HT1080 (cell line): Measurements from ENCODE around the gene CREB3L1. TPM values are rescaled to one million over a fixed set of nuclear protein-coding genes. Genes with fewer than 3 reads are reported as not detected.

ENCODE experiments used
- DNase-seq: peaks from one replicate; pipeline ENCODE4 v3.0.0-alpha.2; 2015; ENCODE audit warnings: low read depth
- total RNA-seq: library from RNA; depleted of rRNA; stranded (reverse); fragments of >200 nt; shearing (Covaris generic); gene quantifications from 2 replicates; pipeline ENCODE4 v1.2.3, GENCODE V29; 2014

Gene CREB3L1
- total RNA-seq, 1 experiment from 2014 or later, result 5.1 TPM

- DNase-seq, result no peak
Measured at GRCh38 chr11:46342239-46342638, 64.8 kb downstream of the CREB3L1 start.

DNA sequence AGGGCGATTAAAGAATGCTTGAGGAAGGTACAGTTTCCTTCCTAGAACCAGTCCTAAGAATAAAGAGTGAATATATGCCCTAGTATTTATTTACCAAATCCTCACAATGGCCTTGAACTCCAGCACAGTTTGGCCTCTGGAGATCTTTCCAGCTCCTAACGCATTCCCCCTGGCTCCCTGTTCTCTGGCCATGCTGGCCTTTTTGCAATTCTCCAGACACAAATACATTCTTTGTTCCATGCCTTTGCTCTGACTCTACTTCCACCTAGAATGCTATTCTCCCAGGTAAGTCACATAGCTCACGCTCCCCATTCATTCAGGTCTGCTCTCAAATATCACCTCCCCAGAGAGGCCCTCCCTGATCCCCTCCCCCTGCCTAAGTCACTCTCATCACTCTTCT lies 66.1 kb downstream of the CREB3L1 start:
- DNase-seq, result no peak

- DNase-seq, result no peak
Measured at GRCh38 chr11:46345131-46345597, 67.7 kb downstream of the CREB3L1 start.

DNA sequence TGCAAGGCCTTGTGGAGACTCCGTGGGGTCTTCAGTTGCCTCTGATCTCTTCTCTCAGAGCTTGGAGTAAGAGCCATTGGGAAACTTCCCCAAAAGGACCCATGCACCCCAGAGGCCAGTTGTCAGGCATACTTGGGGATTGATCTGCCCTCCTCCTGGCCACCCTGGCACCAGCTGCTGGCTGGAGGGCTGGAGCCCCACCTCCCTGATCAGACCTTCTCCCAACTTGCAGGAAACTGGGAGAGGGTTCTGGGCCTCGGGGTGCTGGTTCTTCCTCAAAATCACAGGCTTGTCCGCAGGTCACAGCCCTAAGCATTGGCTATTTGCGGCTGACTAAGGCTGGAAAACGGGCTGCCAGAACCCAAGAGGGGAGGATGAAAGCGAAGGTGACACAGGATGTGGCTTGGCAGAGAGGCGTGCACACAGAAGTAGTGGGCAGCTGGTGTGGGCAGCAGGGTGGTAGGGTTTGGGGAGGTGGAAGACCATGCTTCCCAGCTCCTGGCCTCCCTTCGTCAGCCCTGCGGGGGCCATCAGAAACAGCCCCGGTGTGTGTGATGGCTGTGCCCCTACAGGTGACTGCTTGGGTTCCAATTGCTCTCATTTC lies 68.5 kb downstream of the CREB3L1 start:
- no peak for DNase-seq

- peak; percentile 68 for DNase-seq
Measured at GRCh38 chr11:46346886-46347636, 69.6 kb downstream of the CREB3L1 start, which contains the start of gene DGKZ. TSS of gene DGKZ (plus strand) at chr11:46347463. CDS start at chr11:46347660, 197 bp downstream.

- no peak for DNase-seq
Measured at GRCh38 chr11:46347637-46348311, 70.3 kb downstream of the CREB3L1 start.

DNA sequence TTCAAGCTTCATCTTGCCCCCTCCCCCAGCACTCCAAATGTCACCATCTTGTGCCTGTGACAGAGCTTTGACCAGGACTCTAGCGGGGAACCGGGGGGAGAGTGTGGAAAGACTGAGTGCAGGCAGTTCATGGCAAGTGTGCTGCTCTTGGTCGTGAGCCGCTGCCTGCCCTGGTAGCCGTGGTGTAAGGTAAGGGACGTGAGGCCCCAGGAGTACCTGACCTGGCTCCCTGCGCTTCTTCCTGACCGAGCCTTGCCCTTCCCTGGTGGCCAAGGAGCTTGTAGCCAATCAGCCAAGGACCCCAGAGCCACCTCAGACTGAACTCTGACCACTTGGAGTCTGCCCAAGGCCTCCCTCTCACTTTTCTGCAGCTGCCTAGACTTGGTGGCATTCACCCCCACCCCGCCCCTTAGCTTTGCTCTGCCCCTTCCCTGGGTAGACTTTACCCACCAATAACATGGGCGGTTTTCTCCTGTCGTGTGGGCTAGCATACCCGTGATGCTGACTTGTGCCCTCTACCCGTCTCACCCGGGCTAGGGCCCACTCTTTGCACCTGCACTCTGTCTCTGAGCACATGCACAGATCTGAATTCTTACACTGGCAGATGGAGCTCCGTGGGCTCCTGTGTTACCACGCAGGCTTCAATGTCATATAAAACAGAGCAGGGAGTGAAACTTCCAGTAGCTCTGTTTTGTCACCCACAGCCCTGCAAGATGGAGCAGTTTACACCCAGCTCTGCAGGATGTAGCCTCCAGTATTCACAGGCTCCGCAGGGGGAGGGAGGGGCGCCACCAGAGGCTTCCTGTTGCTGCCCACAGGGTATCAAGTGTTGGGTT lies 71.3 kb downstream of the CREB3L1 start:
- no peak for DNase-seq

GRCh38 chr11:46350695-46351094 lies 73.2 kb downstream of the CREB3L1 start:
- DNase-seq, result no peak

- no peak for DNase-seq
Measured at GRCh38 chr11:46351148-46351547, 73.7 kb downstream of the CREB3L1 start.

GRCh38 chr11:46351606-46352005 lies 74.1 kb downstream of the CREB3L1 start:
- DNase-seq, result no peak

GRCh38 chr11:46352063-46352841 lies 74.8 kb downstream of the CREB3L1 start:
- no peak for DNase-seq

- DNase-seq, result no peak
Measured at GRCh38 chr11:46353698-46354097, 76.2 kb downstream of the CREB3L1 start.

DNA sequence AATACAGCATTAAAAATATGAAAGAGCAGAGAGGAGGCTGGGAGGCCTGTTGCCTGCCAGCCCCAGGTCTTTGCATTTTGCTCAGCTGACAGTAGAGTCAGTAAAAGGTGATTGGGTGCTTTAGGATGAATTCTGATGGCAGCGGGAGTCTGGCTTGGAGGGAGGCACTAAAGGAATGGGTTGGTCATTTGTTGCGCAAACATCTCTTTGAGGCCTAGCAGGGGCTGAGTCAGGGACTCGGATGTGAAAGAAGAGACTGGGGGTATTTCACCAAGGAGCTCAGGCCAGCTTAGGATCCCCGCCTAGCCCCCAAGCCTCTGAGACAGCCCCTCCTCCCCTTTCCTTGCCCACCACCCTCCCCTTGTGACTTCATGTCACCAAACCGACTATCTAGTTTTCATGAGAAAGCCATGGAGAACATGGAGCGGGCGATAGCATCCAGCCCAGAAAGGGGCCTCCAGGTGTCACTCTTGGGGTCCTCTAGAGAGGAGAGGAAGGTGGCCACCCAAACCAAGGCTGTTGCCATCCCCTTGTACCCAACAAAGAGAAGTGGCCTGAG lies 79.5 kb downstream of the CREB3L1 start:
- peak; percentile 52 for DNase-seq

- DNase-seq, result no peak
Measured at GRCh38 chr11:46357483-46357936, 80.0 kb downstream of the CREB3L1 start.

DNA sequence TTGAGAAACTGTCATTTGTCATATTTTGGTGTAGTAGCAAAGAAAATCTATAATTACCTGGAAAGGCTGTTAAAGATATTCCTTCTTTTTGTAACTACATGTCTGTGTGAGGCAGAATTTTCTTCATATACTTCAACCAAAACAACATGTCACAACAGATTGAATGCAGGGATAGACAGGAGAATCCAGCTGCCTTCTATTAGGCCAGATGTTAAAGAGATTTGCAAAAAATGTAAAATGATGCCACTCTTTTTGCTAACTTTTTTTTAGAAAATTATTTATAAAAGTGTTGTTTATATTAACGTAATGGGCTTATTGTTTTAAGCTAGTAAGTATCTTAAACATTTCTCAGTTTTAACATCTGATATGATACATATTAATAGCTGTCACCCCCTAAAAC lies 82.5 kb downstream of the CREB3L1 start:
- DNase-seq, result no peak

DNA sequence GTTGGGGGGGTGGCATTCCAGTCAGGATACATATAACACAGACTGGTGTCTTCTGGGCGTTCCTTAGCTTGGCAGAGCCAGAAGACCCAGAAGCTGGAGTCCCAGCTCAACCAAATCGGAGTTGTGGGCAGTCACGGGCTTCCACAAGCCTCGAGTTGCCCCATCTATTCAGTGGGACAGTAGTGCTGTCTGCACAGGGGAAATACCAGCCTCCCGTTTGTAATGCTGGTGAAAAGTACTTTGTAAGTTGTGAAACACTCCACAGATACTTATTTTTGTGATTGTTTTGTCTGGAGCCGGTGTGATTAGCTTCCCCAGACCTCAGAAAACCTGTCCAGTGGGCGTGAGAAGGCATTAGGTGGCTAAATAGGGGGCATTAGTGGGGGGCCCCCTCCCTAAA lies 83.4 kb downstream of the CREB3L1 start:
- no peak for DNase-seq

DNA sequence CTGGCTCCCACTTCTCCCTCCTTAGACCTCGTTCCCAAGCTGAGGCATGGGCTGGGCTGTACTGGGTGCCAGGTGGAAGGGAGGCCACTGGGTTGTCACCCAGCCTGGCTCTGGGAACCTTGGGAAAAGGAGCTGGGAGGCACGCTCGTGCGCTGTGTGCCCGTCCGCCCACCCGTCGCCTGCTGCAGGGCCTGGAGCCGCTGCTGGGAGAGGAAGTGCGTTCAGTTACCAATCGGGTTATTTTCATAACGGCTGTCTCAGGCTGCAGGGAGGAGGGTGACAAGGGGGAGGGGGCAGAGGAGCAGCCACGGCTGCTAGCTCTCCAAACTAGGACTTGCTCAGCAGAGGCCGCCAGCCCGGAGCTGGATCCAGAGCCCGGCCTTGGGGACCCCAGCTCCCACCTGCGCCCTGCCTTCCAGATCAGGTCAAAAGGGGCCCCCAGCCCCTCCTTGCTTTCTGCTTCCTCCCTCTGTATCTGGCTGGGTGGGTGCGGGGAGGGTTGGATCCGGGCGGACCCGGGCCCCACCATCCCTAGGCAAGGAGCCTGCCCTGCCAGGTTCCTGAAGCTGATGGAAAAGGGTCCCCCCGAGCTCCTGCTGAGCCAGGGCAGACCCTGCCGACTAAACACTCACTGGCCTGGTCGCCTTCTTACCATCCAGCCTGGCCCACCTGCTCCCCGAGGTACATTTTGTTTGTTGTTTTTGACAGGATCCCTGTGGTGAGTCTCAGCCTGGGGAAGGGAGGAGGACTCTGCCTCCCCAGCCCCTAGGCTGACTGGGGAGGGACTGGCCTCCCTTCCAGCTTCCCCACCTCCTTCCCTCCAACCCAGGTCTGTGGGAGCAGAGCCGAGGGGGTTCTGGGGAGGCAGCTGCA lies 84.1 kb downstream of the CREB3L1 start:
- DNase-seq, result no peak

DNA sequence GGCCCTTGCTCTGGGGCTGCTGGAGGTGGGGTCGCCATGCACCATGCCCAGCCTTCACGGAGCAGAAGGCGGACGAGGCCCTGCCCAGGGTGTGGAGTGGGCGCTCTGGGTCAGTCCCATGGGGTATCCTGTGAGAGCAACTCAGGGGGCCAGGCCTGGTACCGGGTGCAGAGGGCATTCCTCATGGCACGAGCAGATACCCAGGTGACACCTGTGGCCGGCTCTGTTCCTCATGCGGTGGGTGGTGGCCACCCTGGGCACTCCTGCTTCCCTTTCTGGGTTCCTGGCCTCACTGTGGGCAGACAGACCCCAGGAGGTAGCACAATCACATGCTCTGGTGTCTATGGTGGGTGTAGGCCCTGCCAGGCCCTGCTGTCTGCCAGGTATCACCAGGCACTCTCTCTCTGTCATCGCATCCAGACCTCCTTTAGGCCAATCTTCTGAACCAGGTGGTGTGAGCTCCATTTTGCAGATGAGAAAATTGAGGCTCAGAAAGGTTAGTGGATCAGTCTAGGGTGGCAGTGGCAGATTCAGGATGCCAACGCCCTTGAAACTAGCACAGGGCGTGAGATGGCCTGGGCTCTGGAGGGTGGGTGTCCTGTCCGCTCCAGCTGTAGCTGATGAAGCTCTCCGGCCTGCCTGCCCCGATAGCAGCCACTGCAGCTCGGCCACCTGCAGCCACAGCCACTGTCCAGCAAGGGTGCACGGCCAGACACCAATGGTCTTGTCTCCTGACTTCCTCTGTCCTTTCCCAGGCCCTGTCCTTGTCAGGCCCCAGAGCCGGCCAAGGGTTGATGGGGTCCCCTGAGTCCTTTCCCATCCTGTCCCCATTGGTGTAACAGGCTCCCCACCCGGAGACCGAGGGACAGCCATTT lies 84.9 kb downstream of the CREB3L1 start:
- DNase-seq, result no peak
